Measurements from ENCODE around the gene ELAPOR2. TPM values are rescaled to one million over a fixed set of nuclear protein-coding genes. Genes with fewer than 3 reads are reported as not detected.

The ELAPOR2 gene, protein sequence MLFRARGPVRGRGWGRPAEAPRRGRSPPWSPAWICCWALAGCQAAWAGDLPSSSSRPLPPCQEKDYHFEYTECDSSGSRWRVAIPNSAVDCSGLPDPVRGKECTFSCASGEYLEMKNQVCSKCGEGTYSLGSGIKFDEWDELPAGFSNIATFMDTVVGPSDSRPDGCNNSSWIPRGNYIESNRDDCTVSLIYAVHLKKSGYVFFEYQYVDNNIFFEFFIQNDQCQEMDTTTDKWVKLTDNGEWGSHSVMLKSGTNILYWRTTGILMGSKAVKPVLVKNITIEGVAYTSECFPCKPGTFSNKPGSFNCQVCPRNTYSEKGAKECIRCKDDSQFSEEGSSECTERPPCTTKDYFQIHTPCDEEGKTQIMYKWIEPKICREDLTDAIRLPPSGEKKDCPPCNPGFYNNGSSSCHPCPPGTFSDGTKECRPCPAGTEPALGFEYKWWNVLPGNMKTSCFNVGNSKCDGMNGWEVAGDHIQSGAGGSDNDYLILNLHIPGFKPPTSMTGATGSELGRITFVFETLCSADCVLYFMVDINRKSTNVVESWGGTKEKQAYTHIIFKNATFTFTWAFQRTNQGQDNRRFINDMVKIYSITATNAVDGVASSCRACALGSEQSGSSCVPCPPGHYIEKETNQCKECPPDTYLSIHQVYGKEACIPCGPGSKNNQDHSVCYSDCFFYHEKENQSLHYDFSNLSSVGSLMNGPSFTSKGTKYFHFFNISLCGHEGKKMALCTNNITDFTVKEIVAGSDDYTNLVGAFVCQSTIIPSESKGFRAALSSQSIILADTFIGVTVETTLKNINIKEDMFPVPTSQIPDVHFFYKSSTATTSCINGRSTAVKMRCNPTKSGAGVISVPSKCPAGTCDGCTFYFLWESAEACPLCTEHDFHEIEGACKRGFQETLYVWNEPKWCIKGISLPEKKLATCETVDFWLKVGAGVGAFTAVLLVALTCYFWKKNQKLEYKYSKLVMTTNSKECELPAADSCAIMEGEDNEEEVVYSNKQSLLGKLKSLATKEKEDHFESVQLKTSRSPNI
- 33.4 and 312 TPM in 2 replicates for total RNA-seq

DNA sequence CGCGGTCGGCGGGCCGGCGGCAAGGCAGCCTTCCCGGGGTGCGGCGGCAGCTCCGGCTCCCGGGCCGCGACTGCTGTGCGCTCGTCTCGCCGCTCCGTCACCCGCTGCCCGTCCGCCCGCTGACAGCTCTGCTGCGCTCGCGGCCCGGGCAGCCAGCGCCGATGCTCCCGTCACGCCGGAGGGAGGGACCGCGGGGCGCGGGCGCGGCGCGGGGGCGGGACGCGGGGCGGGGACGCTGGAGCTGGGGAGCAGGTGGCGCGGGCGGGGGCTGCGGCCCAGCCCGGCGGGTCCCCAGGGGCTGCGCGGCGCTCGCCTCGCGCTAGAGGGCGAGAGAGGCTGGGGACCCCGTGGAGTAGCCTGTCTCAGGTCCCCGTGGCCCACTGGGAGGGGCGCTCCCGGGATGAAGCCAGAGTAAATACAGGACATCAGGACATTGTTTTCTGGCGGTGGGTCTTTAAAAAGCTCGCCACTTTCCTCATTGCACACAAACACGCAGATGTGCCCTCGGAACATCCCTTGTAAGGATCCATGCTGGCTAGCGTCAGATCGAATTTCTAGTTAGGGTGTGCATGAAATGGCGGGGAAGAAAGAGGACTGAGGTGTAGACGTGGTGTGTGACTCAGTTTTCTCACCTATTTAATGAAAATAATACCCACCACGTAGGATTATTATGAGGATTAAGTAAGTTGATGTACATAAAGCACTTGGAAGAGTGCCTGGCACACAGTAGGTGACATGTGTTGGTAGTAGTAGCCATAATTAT lies at the start of gene ELAPOR2:
TSS of gene ELAPOR2 (minus strand) at position 130 of the 763 bp plus-strand sequence. CDS start 141 bp downstream, outside the sequence.

Other genes with a start within 250 kb of the ELAPOR2 start
- 27.2 and 142 TPM in 2 replicates for gene DMTF1, start 92.8 kb upstream of the ELAPOR2 start, total RNA-seq
- 16.0 and 26.1 TPM in 2 replicates for gene TMEM243, start 160.1 kb upstream of the ELAPOR2 start, total RNA-seq